Heart right ventricle (tissue), 16 donors: ENCODE results near the gene MYO15A. TPM values are rescaled to one million over a fixed set of nuclear protein-coding genes. Genes with fewer than 3 reads are reported as not detected.
A peak's percentile ranks its signal among the peaks of the same experiment; 100 is the strongest.

Experiments
- ATAC-seq, 8 donors: fragments of 200-7000 bp; cut with Tn5 transposase; one replicate each; pipeline ENCODE4 v1.9.1; 2020; ENCODE audit warnings: mild to moderate bottlenecking in 8 of 8, moderate library complexity in 8 of 8, moderate number of reproducible peaks in 1 of 8
- DNase-seq, 2 donors: peaks; one replicate each; pipeline ENCODE4 v3.0.0-alpha.2; 2020
- H3K27ac ChIP-seq, 10 donors: fragments of 200-600 bp; sonication (generic) in 2 of 10; one replicate each; pipeline versions ENCODE4 v1.5.0 to v1.8.0; 2020 to 2022; ENCODE audit warnings: mild to moderate bottlenecking in 3 of 10
- H3K27me3 ChIP-seq, 7 donors: fragments of 200-600 bp; one replicate each; pipeline ENCODE4 v1.8.0; 2021 to 2022; ENCODE audit warnings: mild to moderate bottlenecking in 2 of 7
- H3K36me3 ChIP-seq, 9 donors: fragments of 200-600 bp; sonication (generic) in 1 of 9; one replicate each; pipeline versions ENCODE4 v1.5.0 to v1.8.0; 2020 to 2022; ENCODE audit warnings: mild to moderate bottlenecking in 2 of 9
- H3K4me1 ChIP-seq, 9 donors: fragments of 200-600 bp; sonication (generic) in 1 of 9; one replicate each; pipeline versions ENCODE4 v1.5.0 to v1.8.0; 2020 to 2022; ENCODE audit warnings: mild to moderate bottlenecking in 4 of 9
- H3K4me3 ChIP-seq, 10 donors: fragments of 200-600 bp; sonication (generic) in 2 of 10; one replicate each; pipeline versions ENCODE4 v1.5.0 to v1.8.0; 2020 to 2022; ENCODE audit warnings: mild to moderate bottlenecking in 7 of 10, moderate library complexity in 2 of 10
- H3K9me3 ChIP-seq, 11 donors: fragments of 200-600 bp in 10 of 11; sonication (generic) in 2 of 11; one replicate each; pipeline versions ENCODE4 v1.5.0 to v1.8.0; 2013 to 2022; ENCODE audit warnings: mild to moderate bottlenecking in 2 of 11, control low read depth in 1 of 11, moderate library complexity in 1 of 11
- WGBS, 2 donors: extraction: QIAGEN DNeasy Blood & Tissue Kit; methylation state at CpG; one replicate each; pipeline ENCODE4 v1.1.7; 2013; ENCODE audit warnings: inconsistent platforms in 1 of 2; 5-methylcytosine and 5-hydroxymethylcytosine counted together
- intact Hi-C, 10 donors: fragments of 100-400 bp; cut with DNase I; formaldehyde crosslinking; loops; one replicate each; pipeline versions ENCODE4 v1.11.1 to v1.14.2; 2022
- polyA plus RNA-seq, 2 donors: library from polyadenylated mRNA; stranded (reverse); fragments of 200-250 nt; gene quantifications; one replicate each; pipeline ENCODE4 v1.2.3, GENCODE V29; 2013
- total RNA-seq, 10 donors: library from RNA; stranded (reverse); fragmentation: NEBNext Ultra II Directional in 3 of 10; extraction: Animal tissue kit (Norgen Biotek cat#: 25700) in 3 of 10; gene quantifications; one replicate each; pipeline versions ENCODE4 v1.2.1 to v1.2.4, GENCODE V29; 2021 to 2023
- TF ChIP-seq, protein P1 (sequence below), 9 donors: fragments of 200-600 bp; sonication (generic) in 2 of 9; IDR thresholded peaks; one replicate each; pipeline versions ENCODE4 v1.5.0 to v1.8.0; 2021 to 2022; ENCODE audit warnings: antibody characterized with exemption in 9 of 9, mild to moderate bottlenecking in 5 of 9, moderate library complexity in 1 of 9
- donor health status: Arrhythmogenic right ventricular cardiomyopathy.
- donor health status: ischemic (EF 13 %, LVEDD 7.1; RV severe dilation, severe dysfunction).
- donor health status: healthy with polysubstance abuse.
- donor health status: DM: no; HTN: yes; CAD: no.
- donor health status: DM: no; HTN: no; CAD: no.
- donor health status: ischemic (EF 25% LVEDD 6.9; RV normal size, moderate dysfunction).
- donor health status: ischemic (EF 25% LVEDD 5.7; RV mildly dilated, moderate dysfunction).
- donor health status: healthy.
- donor health status: DM: yes; HTN: yes; CAD: no.
- donor health status: Ischemic cardiomyopathy.
- donor health status: ischemic (EF 35%, LVEDD 5.7; RV mildly dilated, moderate dysfunction).
- donor health status: nonischemic (EF 11% LVEDD 7.7; RV severe dilation, severe dysfunction).
- donor health status: DM: yes; HTN: yes; CAD: no.
- donor health status: PGD.
- donor health status: ischemic (EF 29% LVEDD 5.4; RV normal size, mild dysfunction).
- donor health status: nonischemic (EF 23%, LVEDD 6.1; RV moderate dilation, normal function).

Gene MYO15A
- total and polyA plus RNA-seq, 12 donors: 0.11 to 1.2 (median 0.27) TPM; not detected in 3

DNA sequence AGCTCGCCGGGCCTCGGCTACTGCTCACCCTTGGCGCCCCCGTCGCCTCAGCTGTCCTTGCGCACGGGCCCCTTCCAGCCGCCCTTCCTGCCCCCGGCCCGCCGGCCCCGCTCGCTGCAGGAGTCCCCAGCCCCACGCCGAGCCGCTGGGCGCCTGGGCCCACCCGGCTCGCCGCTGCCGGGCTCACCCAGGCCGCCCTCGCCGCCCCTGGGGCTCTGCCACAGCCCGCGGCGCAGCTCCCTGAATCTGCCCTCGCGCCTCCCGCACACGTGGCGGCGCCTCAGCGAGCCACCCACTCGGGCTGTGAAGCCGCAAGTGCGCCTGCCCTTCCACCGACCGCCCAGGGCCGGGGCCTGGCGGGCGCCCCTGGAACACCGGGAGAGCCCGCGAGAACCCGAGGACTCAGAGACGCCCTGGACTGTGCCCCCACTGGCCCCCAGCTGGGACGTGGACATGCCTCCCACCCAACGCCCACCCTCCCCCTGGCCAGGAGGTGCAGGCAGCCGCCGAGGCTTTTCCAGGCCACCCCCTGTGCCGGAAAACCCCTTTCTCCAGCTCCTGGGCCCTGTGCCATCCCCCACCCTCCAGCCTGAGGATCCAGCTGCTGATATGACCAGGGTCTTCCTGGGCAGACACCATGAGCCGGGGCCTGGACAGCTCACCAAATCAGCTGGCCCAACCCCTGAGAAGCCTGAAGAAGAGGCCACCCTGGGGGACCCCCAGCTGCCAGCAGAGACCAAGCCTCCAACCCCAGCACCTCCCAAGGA, 12.8 kb downstream of the MYO15A start:
- no peak overlapping the region for H3K27ac ChIP-seq
- H3K4me1 ChIP-seq: no peaks in the 10 kb centered on the region
- no peaks in the 10 kb centered on the region for H3K36me3 ChIP-seq
- TF ChIP-seq, protein P1, sequence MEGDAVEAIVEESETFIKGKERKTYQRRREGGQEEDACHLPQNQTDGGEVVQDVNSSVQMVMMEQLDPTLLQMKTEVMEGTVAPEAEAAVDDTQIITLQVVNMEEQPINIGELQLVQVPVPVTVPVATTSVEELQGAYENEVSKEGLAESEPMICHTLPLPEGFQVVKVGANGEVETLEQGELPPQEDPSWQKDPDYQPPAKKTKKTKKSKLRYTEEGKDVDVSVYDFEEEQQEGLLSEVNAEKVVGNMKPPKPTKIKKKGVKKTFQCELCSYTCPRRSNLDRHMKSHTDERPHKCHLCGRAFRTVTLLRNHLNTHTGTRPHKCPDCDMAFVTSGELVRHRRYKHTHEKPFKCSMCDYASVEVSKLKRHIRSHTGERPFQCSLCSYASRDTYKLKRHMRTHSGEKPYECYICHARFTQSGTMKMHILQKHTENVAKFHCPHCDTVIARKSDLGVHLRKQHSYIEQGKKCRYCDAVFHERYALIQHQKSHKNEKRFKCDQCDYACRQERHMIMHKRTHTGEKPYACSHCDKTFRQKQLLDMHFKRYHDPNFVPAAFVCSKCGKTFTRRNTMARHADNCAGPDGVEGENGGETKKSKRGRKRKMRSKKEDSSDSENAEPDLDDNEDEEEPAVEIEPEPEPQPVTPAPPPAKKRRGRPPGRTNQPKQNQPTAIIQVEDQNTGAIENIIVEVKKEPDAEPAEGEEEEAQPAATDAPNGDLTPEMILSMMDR (IDR thresholded peaks at IDR 0.05): no peak
- H3K9me3 ChIP-seq: peaks cover 0 to 18% (median 0%) of the 10 kb centered on the region in 11 donors
- peaks cover 0 to 5% (median 0%) of the 10 kb centered on the region in 7 donors for H3K27me3 ChIP-seq
- no peak for ATAC-seq
- no peak overlapping the region for H3K4me3 ChIP-seq
- intact Hi-C loops: no loop called here
- 83 to 89% methylated on average over 43 to 54 of the region's 54 CpGs for WGBS, 2 donors
- no peak for DNase-seq

DNA sequence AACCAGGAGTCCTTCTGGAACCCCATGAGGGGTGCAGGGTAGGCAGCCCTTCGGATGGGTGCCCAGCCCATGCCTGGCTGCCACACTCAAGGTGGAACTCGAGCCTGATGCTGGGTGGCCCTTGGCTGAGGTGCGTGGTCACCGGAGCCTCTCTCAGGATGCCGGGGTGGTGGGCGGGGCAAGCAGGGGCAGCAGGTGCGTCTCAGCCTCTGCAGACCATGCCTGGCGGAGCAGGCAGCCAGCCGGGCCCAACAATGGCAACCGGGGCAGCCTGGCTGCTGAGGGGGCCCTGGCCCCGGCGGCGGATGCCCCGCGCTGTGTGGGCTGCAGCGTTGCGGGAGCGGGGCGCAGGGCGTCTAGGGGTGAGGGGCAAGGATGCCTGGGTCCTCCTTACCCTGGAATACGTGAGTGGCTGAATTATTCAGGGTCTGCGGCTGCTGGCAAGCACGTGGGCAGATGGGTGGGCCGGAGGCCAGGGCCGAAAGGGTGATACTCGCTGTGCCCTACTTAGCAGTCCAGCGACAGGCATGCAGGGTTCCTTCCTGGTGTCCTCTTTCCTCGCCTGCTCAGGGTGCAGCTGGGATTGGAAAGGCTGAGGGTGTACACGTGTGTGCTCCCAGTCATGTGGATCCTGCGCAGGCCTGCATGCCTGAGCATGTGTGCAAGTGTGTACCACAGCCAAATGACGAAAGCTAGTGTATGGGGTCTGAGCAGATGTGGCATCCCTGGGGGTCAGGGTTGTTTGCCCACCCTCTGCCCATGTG, 14.6 kb downstream of the MYO15A start:
- Histone ChIP-seq H3K36me3 (no peaks in the 10 kb centered on the region), H3K9me3 (peaks cover 0 to 18% (median 0%) of the 10 kb centered on the region in 11 donors), H3K27me3 (peaks cover 0 to 5% (median 0%) of the 10 kb centered on the region in 7 donors), H3K4me3 (no peak overlapping the region), H3K27ac (no peak overlapping the region), H3K4me1 (no peaks in the 10 kb centered on the region)
- 85 to 88% methylated on average over 31 of the region's 31 CpGs for WGBS, 2 donors
- intact Hi-C loops: no loop called here
- TF ChIP-seq, protein P1 (IDR thresholded peaks at IDR 0.05): no peak
- no peak for ATAC-seq
- DNase-seq: no peak

DNA sequence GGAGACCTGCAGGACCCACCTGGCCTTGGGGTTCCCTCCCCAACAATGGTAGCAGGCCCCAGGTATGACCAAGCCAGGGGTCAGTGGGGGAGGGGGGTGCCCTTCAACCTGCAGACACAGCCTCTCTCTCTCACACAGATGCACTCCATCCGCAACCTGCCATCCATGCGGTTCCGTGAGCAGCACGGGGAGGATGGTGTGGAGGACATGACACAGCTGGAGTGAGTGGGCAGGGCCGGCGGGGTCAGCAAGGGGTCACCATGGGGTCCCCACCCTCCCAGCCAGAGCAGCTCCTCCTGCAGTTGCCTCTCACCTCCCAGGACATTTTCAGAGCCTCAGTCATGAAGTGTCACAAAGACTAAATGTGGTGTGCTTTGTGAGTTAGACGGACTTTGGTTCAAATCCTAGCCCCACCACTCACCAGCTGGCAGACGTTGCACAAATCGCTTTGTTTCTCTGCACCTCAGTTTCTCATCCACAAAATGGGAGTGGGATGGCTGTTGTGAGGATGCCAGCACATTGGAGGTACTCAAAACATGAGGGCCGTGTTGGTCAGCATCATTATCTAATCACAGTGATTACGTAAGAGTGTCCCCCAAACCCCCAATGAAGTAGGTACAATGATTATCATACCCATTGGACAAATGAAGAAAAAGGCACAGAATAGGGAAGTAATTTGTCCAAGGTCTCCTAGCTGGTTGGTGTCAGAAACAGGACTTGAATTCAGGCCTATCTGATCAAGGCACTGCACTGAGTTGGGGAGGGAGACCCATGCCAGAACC, 16.0 kb downstream of the MYO15A start:
- Histone ChIP-seq H3K9me3 (peaks cover 0 to 9% (median 0%) of the 10 kb centered on the region in 11 donors), H3K4me1 (no peaks in the 10 kb centered on the region), H3K4me3 (no peak overlapping the region), H3K27me3 (peaks cover 0 to 5% (median 0%) of the 10 kb centered on the region in 7 donors), H3K27ac (no peak overlapping the region), H3K36me3 (no peaks in the 10 kb centered on the region)
- no peak for DNase-seq
- intact Hi-C loops: no loop called here
- no peak for ATAC-seq
- TF ChIP-seq, protein P1 (IDR thresholded peaks at IDR 0.05): no peak
- WGBS, 2 donors: 73 to 74% methylated on average over 11 of the region's 11 CpGs

DNA sequence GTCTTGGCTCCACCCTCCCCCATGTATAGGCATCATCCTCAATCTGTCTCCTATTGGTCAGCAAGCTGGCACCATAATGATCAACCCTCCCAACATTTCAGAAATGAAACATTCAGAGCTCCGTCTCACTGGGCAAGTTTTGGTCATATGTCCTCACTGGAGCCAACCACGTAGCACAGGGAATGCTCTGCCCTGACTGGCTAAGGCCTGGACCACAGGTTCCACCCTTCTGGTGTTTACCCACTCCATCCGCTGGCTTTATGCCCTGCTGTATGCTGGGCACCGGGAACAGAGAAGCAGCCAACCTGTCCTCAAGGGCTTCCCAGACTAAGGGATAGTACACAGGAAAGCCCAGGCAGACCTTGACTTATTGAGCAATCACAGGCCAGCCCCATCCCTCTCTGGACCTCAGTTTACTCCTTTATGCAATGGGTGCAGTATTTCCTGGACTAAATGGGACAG, 20.5 kb downstream of the MYO15A start:
- no peak overlapping the region for H3K4me3 ChIP-seq
- TF ChIP-seq, protein P1 (IDR thresholded peaks at IDR 0.05): no peak
- no peaks in the 10 kb centered on the region for H3K27me3 ChIP-seq
- no peak overlapping the region for H3K27ac ChIP-seq
- no peaks in the 10 kb centered on the region for H3K4me1 ChIP-seq
- peak in 1 of 8 donors; percentile 20 for ATAC-seq
- no peaks in the 10 kb centered on the region for H3K36me3 ChIP-seq
- 72 to 73% methylated on average over 4 of the region's 4 CpGs for WGBS, 2 donors
- DNase-seq: no peak
- intact Hi-C loops: no loop called here
- H3K9me3 ChIP-seq: no peaks in the 10 kb centered on the region
